ENCODE measurements around the gene COL24A1.
A peak's percentile ranks its signal among the peaks of the same experiment; 100 is the strongest.

COL24A1 gene

GRCh38 chr1:86000601-86001000 is 156.0 kb downstream of the COL24A1 start:
- H3K27me3 ChIP-seq (replicated peaks in 2 of 5; ENCODE audit: control insufficient read depth in 4 of 5, insufficient read depth in 5 of 5, low read length in 4 of 5), result no peaks in the 10 kb centered on the region
- ChIA-PET CTCF (interaction anchor here (1.5 kb wide), 1 partner anchor 16 kb away, joined by 4 read pairs; no protein-coding TSS in a partner anchor), POLR2A (no interaction called here)
- peaks cover 0 to 7% (median 5%) of the 10 kb centered on the region in 5 experiments for H3K9me3 ChIP-seq (ENCODE audit: control extremely low read depth in 1 of 5, control insufficient read depth in 4 of 5, insufficient read depth in 2 of 5, low read depth in 1 of 5, low read length in 4 of 5)
- no CpG with 5 or more reads among the region's 1 CpG for WGBS (ENCODE audit: insufficient coverage)
- no peak overlapping the region for H3K4me3 ChIP-seq (ENCODE audit: control insufficient read depth in 1 of 7, extremely low read depth in 1 of 7, insufficient read depth in 4 of 7, low read depth in 2 of 7, low read length in 6 of 7)
- no peaks in the 10 kb centered on the region for H3K36me3 ChIP-seq (ENCODE audit: control insufficient read depth in 4 of 4, insufficient read depth in 4 of 4, low read length in 3 of 4)
- peaks cover 0 to 17% (median 5%) of the 10 kb centered on the region in 4 experiments for H3K4me1 ChIP-seq (ENCODE audit: control extremely low read depth in 1 of 4, control insufficient read depth in 4 of 4, insufficient read depth in 4 of 4, low read length in 3 of 4)
- no peak for DNase-seq
- H3K27ac ChIP-seq (ENCODE audit: insufficient read depth in 1 of 2, low read depth in 1 of 2, low read length in 2 of 2, poor library complexity in 1 of 2, severe bottlenecking in 2 of 2), result no peak overlapping the region

- CTCF ChIA-PET, result interaction anchor here (1.5 kb wide), 1 partner anchor 20 kb away, joined by 5 read pairs; no protein-coding TSS in a partner anchor
- no peaks in the 10 kb centered on the region for H3K36me3 ChIP-seq (ENCODE audit: control insufficient read depth in 4 of 4, insufficient read depth in 4 of 4, low read length in 3 of 4)
- H3K4me3 ChIP-seq (ENCODE audit: control insufficient read depth in 1 of 7, extremely low read depth in 1 of 7, insufficient read depth in 4 of 7, low read depth in 2 of 7, low read length in 6 of 7), result no peak overlapping the region
- no peaks in the 10 kb centered on the region for H3K27me3 ChIP-seq (replicated peaks in 2 of 5; ENCODE audit: control insufficient read depth in 4 of 5, insufficient read depth in 5 of 5, low read length in 4 of 5)
- WGBS (ENCODE audit: insufficient coverage), result 100% methylated on average over 3 of the region's 4 CpGs
- no peak overlapping the region for H3K27ac ChIP-seq (ENCODE audit: insufficient read depth in 1 of 2, low read depth in 1 of 2, low read length in 2 of 2, poor library complexity in 1 of 2, severe bottlenecking in 2 of 2)
- no peak for DNase-seq
- POLR2A ChIA-PET, result no interaction called here
- H3K4me1 ChIP-seq (ENCODE audit: control extremely low read depth in 1 of 4, control insufficient read depth in 4 of 4, insufficient read depth in 4 of 4, low read length in 3 of 4), result peaks cover 3 to 40% (median 19%) of the 10 kb centered on the region in 4 experiments
- no peaks in the 10 kb centered on the region for H3K9me3 ChIP-seq (ENCODE audit: control extremely low read depth in 1 of 5, control insufficient read depth in 4 of 5, insufficient read depth in 2 of 5, low read depth in 1 of 5, low read length in 4 of 5)
Measured at GRCh38 chr1:85998105-85998855, 158.3 kb downstream of the COL24A1 start.

- H3K27ac ChIP-seq (ENCODE audit: insufficient read depth in 1 of 2, low read depth in 1 of 2, low read length in 2 of 2, poor library complexity in 1 of 2, severe bottlenecking in 2 of 2), result peak overlapping the region; percentile 86 to 93
Measured at GRCh38 chr1:85992791-85993190, 163.8 kb downstream of the COL24A1 start.

GRCh38 chr1:85991261-85991660 is 165.3 kb downstream of the COL24A1 start:
- H3K9me3 ChIP-seq (ENCODE audit: control extremely low read depth in 1 of 5, control insufficient read depth in 4 of 5, insufficient read depth in 2 of 5, low read depth in 1 of 5, low read length in 4 of 5), result no peaks in the 10 kb centered on the region
- H3K27ac ChIP-seq (ENCODE audit: insufficient read depth in 1 of 2, low read depth in 1 of 2, low read length in 2 of 2, poor library complexity in 1 of 2, severe bottlenecking in 2 of 2), result peak overlapping the region; percentile 41 to 80
- POLR2A ChIA-PET, result no interaction called here
- H3K36me3 ChIP-seq (ENCODE audit: control insufficient read depth in 4 of 4, insufficient read depth in 4 of 4, low read length in 3 of 4), result peaks cover 0 to 16% (median 0%) of the 10 kb centered on the region in 4 experiments
- no peaks in the 10 kb centered on the region for H3K27me3 ChIP-seq (replicated peaks in 2 of 5; ENCODE audit: control insufficient read depth in 4 of 5, insufficient read depth in 5 of 5, low read length in 4 of 5)
- no CpG with 5 or more reads among the region's 1 CpG for WGBS (ENCODE audit: insufficient coverage)
- peak; percentile 56 to 89 (median 82) for DNase-seq
- H3K4me3 ChIP-seq (ENCODE audit: control insufficient read depth in 1 of 7, extremely low read depth in 1 of 7, insufficient read depth in 4 of 7, low read depth in 2 of 7, low read length in 6 of 7), result peak overlapping the region in 6 of 7 experiments; percentile 12 to 61 (median 36)
- CTCF ChIA-PET, result interaction anchor here (1.5 to 1.8 kb wide), 2 partner anchors 10 to 27 kb away, joined by 3 to 6 read pairs; no protein-coding TSS in a partner anchor
- H3K4me1 ChIP-seq (ENCODE audit: control extremely low read depth in 1 of 4, control insufficient read depth in 4 of 4, insufficient read depth in 4 of 4, low read length in 3 of 4), result peaks cover 16 to 62% (median 38%) of the 10 kb centered on the region in 4 experiments

More at GRCh38 chr1:85992791-85993190, 163.8 kb downstream of the COL24A1 start:
- peaks cover 0 to 5% (median 0%) of the 10 kb centered on the region in 4 experiments for H3K36me3 ChIP-seq (ENCODE audit: control insufficient read depth in 4 of 4, insufficient read depth in 4 of 4, low read length in 3 of 4)
- CTCF ChIA-PET, result interaction anchor here (1.5 kb wide), 1 partner anchor 11 kb away, joined by 3 read pairs; no protein-coding TSS in a partner anchor
- no CpG with 5 or more reads among the region's 2 CpGs for WGBS (ENCODE audit: insufficient coverage)
- H3K27me3 ChIP-seq (replicated peaks in 2 of 5; ENCODE audit: control insufficient read depth in 4 of 5, insufficient read depth in 5 of 5, low read length in 4 of 5), result no peaks in the 10 kb centered on the region
- H3K4me3 ChIP-seq (ENCODE audit: control insufficient read depth in 1 of 7, extremely low read depth in 1 of 7, insufficient read depth in 4 of 7, low read depth in 2 of 7, low read length in 6 of 7), result peak overlapping the region in 6 of 7 experiments; percentile 40 to 73 (median 60)
- H3K4me1 ChIP-seq (ENCODE audit: control extremely low read depth in 1 of 4, control insufficient read depth in 4 of 4, insufficient read depth in 4 of 4, low read length in 3 of 4), result peaks cover 14 to 68% (median 41%) of the 10 kb centered on the region in 4 experiments
- H3K9me3 ChIP-seq (ENCODE audit: control extremely low read depth in 1 of 5, control insufficient read depth in 4 of 5, insufficient read depth in 2 of 5, low read depth in 1 of 5, low read length in 4 of 5), result no peaks in the 10 kb centered on the region
- DNase-seq, result peak; percentile 52 to 89 (median 83)
- POLR2A ChIA-PET, result no interaction called here

- Histone ChIP-seq H3K27me3 (replicated peaks in 2 of 5; ENCODE audit: control insufficient read depth in 4 of 5, insufficient read depth in 5 of 5, low read length in 4 of 5) (no peaks in the 10 kb centered on the region), H3K4me3 (ENCODE audit: control insufficient read depth in 1 of 7, extremely low read depth in 1 of 7, insufficient read depth in 4 of 7, low read depth in 2 of 7, low read length in 6 of 7) (peak overlapping the region in 1 of 7 experiments; percentile 50), H3K36me3 (ENCODE audit: control insufficient read depth in 4 of 4, insufficient read depth in 4 of 4, low read length in 3 of 4) (peaks cover 0 to 33% (median 4%) of the 10 kb centered on the region in 4 experiments), H3K9me3 (ENCODE audit: control extremely low read depth in 1 of 5, control insufficient read depth in 4 of 5, insufficient read depth in 2 of 5, low read depth in 1 of 5, low read length in 4 of 5) (peaks cover 0 to 6% (median 0%) of the 10 kb centered on the region in 5 experiments), H3K27ac (ENCODE audit: insufficient read depth in 1 of 2, low read depth in 1 of 2, low read length in 2 of 2, poor library complexity in 1 of 2, severe bottlenecking in 2 of 2) (peak overlapping the region in 1 of 2 experiments; percentile 35), H3K4me1 (ENCODE audit: control extremely low read depth in 1 of 4, control insufficient read depth in 4 of 4, insufficient read depth in 4 of 4, low read length in 3 of 4) (peaks cover 7 to 42% (median 25%) of the 10 kb centered on the region in 4 experiments)
- 0% methylated on average over 3 of the region's 4 CpGs for WGBS (ENCODE audit: insufficient coverage)
- CTCF ChIA-PET, result no interaction called here
- peak in 2 of 3 donors; percentile 71 to 73 for DNase-seq
- POLR2A ChIA-PET, result no interaction called here
Measured at GRCh38 chr1:85984636-85985035, 171.9 kb downstream of the COL24A1 start.

GRCh38 chr1:85983316-85983715 is 173.3 kb downstream of the COL24A1 start:
- peak overlapping the region in 1 of 2 experiments; percentile 6 for H3K27ac ChIP-seq (ENCODE audit: insufficient read depth in 1 of 2, low read depth in 1 of 2, low read length in 2 of 2, poor library complexity in 1 of 2, severe bottlenecking in 2 of 2)
- peaks cover 0 to 10% (median 0%) of the 10 kb centered on the region in 5 experiments for H3K9me3 ChIP-seq (ENCODE audit: control extremely low read depth in 1 of 5, control insufficient read depth in 4 of 5, insufficient read depth in 2 of 5, low read depth in 1 of 5, low read length in 4 of 5)
- ChIA-PET CTCF (interaction anchor here (0.7 to 0.9 kb wide), 2 partner anchors 14 to 31 kb away, joined by 3 to 4 read pairs; no protein-coding TSS in a partner anchor), POLR2A (no interaction called here)
- peaks cover 2 to 36% (median 23%) of the 10 kb centered on the region in 4 experiments for H3K4me1 ChIP-seq (ENCODE audit: control extremely low read depth in 1 of 4, control insufficient read depth in 4 of 4, insufficient read depth in 4 of 4, low read length in 3 of 4)
- H3K27me3 ChIP-seq (replicated peaks in 2 of 5; ENCODE audit: control insufficient read depth in 4 of 5, insufficient read depth in 5 of 5, low read length in 4 of 5), result no peaks in the 10 kb centered on the region
- no CpG with 5 or more reads among the region's 1 CpG for WGBS (ENCODE audit: insufficient coverage)
- H3K36me3 ChIP-seq (ENCODE audit: control insufficient read depth in 4 of 4, insufficient read depth in 4 of 4, low read length in 3 of 4), result peaks cover 0 to 28% (median 7%) of the 10 kb centered on the region in 4 experiments
- no peak overlapping the region for H3K4me3 ChIP-seq (ENCODE audit: control insufficient read depth in 1 of 7, extremely low read depth in 1 of 7, insufficient read depth in 4 of 7, low read depth in 2 of 7, low read length in 6 of 7)
- no peak for DNase-seq

All from common myeloid progenitor, CD34-positive (primary cell).